Amygdala (tissue), 56 donors: ENCODE measurements around the gene ANKRD24.
"Not testable (repeated sequence)": the region's sequence is repeated elsewhere in the genome, so short reads cannot be mapped to it uniquely, and the experiment has no call there.

Experiments
- DNase-seq, 56 donors: peaks; one replicate each; lab custom pipeline; 2025; lab: John Stamatoyannopoulos, UW

ANKRD24 gene

DNA sequence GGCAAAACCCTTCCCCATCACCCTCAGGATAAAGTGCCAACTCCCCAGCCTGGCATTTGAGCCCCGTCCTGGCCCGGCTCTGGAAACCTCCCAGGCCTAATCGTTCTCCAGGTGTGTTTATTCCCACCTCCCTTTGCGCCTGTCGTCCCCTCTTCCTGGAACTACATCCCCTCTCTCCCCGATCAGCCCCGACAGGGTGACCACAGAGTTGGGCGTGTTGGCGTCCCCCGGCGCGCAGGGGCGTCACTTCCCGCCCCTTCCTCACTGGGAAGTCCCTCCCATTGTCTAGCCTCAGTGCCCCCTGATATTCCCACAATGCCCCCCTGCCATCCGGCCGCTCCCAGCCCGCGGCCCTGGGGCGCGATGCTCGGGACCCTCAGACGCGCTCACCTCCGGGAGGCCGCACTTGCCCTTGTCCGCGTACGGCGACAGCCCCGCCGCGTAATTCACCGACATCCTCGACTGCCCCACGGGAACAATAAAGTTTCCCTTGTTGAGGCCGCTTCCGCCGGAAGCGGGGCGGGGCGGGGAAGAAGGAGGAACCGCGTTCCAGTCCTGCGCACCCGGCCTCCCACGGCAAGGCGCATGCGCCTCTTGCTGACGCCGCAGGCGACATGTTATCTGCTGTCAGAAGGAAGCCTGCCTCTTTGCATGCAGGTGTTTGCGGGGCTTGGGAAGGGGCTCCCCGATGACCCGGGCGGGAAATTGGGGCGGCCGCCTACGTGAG, at the start of gene ANKRD24, which contains the start of gene SIRT6:
Gene ANKRD24 (plus strand): TSS at position 606 of the 727 bp plus-strand sequence. CDS start 3,737 bp downstream, outside the sequence.
Gene SIRT6 (minus strand): TSS at position 480 of the 727 bp plus-strand sequence. CDS start 24 bp downstream, at position 456.
- DNase-seq = peak; percentile 49 to 97 (median 90)

DNA sequence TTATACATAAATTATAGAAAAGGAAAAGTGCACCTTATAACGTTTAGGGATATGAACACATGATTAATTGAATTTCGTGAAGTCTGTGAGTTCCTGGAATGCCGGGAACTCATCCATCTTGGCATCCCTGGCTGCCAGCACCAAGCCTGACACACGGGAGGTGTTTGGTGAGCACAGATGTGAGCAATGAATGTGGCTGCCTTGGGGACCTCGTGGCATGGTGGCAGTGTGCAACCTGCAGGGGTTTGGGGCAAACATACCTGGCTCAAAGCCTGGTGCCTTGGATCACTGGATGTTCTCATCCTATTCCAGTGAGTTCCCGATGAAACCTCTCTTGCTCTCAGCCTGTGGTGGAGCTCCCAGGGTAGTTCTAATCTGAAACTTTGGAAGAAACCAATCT, 48.1 kb upstream of the ANKRD24 start:
- no peak for DNase-seq

DNA sequence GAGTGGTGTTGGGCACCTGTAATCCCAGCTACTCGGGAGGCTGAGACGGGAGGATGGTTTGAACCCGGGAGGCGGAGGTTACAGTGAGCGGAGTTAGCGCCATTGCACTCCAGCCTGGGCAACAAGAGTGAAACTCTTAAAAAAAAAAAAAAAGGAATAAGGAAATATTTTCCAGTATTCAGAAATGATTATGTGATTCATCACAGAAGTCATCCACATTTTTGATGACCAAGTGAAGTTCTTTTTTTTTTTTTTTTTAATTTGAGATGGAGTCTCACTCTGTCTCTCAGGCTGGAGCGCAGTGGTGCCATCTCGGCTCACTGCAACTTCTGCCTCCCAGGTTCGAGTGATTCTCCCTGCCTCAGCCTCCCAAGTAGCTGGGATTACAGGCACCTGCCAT, 47.1 kb upstream of the ANKRD24 start:
- not testable (repeated sequence) for DNase-seq

DNA sequence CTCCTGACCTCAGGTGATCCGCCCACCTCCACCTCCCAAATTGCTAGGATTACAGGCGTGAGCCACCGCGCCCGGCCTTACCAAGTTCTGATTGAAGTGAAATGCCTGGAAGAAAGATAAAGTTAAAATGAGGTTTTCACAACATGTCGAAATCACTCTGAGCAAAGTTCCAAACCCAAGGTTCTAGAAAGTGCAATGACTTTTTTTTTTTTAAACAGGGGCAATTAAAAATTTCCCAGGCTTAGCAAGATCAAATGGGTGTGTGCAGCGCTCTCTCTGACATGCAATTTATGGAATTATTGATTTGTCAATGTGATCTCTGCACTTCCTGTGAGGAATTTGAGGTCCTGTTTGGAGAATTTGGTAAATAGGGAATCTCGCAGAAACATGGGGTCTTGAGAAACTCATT, 45.8 kb upstream of the ANKRD24 start:
- DNase-seq = no peak

DNA sequence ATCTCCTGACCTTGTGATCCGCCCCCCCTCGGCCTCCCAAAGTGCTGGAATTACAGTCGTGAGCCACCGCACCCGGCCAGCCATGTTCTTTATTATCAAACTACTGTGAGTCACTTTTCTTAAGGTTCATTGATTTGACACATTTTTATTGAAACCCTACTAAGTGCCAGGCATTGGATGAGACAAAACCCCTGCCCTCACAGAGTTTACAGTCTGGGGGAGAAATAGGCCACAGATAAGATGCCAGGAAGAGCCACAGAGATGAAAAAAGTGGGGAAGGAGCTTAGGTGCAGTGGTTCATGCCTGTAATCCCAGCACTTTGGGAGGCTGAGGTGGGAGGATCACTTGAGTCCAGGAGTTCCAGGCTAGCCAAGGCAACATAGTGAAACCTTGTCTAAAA, 44.0 kb upstream of the ANKRD24 start:
- DNase-seq = no peak

DNA sequence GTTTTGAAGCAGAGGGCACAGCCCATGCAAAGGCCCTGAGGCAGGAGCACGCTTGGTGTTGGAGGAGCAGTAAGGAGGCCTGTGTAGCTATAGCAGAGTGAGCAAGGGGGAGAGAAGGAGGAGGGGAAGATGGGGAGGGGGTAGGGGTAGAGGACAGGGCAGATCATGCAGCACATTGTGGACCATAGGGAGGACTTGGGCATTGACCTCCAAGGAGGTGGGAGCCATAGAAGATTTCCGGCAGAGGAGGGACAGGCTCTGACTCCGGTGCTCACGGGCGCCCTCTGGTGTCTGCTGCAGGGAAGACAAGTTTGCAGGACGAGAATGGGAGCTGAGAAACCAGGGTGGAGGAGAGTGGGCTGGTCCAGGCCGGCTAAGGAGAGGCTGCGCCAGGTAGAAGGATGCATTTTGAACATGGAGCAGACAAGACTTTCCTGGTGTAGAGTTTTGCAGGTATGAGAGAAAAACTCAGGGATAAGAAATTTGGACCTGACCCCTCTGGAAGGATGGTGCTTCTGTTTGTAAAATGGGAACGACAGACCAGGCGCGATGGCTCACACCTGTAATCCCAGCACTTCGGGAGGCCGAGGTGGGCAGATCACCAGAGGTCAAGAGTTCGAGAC, 42.8 kb upstream of the ANKRD24 start:
- peak in 40 of 56 donors; percentile 2 to 75 (median 30) for DNase-seq

DNA sequence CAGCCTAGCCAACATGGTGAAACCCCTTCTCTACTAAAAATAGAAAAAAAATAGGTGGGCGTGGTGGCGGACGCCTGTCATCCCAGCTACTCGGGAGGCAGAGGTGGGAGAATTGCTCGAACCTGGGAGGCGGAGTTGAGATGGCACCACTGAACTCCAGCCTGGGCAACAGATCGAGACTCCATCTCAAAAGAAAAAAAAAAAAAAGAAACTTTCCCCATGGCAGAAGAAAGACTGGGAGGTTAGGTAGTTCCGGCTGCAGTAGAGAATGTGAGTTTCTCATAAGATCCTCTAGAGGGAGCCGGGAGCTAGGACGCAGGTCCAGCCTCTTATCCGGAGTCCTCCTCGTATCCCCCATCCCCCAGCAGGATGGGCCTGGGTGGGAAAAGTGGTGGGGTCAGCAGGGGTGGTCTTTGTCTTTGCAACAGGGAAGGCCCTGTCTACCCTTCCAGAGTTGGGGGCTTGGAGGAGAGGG, 42.2 kb upstream of the ANKRD24 start:
- DNase-seq = peak in 13 of 56 donors; percentile 2 to 28 (median 5)

DNA sequence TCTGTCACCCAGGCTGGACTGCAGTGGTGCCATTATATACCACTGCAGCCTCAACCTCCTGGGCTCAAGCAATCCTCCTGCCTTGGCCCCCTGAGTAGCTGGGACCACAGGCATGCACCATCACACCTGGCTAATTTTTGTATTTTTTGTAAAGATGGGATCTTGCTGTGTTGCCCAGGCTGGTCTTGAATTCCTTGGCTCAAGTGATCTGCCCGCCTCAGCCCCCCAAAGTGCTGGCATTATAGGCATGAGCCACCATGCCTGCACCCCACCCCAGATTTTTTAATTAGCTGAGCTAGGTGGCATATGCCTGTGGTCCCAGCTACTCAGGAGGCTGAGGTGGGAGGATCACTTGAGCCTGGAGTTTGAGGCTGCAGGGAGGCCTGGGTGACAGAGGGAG, 39.6 kb upstream of the ANKRD24 start:
- DNase-seq = not testable (repeated sequence)

DNA sequence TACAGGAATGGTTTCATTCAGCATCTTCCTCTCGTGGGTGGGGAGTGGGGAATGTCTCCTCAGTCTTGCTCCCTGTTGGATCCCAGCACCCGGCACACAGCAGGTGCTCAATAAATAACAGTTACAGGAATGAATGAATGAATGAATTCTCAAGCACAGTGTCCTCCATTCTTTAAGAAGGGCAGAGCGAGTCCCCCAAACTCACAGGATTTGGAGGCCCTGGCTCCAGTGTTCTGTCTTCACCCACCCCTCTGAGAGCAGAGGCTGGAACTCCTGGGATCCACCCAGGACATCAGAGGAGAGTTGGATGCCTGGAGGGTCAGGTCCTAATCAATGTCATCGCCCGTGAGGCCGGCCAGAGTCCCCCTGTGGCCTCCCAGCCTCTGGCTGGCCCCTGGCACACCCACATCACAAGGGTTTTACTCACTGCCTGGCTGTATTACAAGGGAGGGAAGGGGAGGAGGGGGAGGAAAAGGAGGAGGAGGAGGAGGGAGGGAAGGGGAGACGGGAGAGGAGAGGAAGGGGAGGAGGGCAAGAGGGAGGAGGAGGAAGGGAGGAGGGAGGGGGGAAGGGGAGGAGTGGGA, 37.7 kb upstream of the ANKRD24 start:
- no peak for DNase-seq

DNA sequence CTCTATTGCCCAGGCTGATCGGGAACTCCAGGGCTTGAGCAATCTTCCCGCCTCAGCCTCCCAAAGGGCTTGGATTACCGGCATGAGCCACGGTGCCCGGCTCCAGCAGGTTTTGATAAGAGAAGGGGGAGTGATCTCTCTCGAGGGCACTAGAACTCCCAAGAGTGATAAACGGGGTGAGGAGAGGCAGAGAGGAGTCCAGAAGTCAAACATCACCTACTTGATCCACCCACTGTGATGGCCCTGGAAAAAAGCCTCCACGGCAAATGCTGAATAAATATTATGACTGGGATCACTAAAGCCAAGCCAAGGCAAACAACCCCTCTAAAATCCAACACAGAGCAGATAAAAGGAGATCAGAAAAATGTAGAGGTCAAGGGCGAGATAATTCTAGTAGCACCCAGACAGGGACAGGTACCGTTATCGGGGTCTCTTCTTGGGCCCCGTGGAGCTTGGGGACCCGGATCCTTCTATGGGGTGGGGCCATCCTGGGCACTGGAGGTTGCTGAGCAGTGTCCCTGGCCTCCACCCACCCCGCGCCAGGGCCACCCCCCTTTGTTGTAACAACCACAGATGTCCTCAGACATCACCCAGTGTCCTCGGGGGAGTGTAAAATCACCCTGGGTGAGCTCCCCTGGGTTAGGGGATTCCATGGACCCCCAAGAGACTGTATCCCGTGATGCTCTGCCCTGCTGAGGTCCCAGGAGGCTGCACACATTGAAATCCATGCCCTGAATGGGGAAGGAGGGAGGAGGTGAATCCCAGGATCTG, 32.8 kb upstream of the ANKRD24 start:
- DNase-seq = no peak

DNA sequence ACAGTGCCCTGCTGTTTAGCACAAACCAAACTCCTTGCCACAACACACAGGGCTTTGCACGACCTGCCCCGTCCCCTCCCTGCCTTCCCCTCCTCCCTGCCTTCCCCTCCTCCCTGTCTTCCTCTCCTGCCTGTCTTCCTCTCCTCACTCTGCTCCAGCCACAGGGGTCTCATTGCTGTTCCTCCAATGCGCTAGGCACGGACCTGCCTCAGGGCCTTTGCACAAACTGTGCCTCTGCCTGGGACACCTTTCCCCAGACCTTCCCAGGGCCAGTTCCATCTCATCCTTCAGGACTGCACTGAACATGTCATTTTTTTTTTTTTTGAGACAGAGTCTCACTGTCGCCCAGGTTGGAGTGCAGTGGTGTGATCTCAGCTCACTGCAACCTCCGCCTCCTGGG, 30.9 kb upstream of the ANKRD24 start:
- DNase-seq = no peak

DNA sequence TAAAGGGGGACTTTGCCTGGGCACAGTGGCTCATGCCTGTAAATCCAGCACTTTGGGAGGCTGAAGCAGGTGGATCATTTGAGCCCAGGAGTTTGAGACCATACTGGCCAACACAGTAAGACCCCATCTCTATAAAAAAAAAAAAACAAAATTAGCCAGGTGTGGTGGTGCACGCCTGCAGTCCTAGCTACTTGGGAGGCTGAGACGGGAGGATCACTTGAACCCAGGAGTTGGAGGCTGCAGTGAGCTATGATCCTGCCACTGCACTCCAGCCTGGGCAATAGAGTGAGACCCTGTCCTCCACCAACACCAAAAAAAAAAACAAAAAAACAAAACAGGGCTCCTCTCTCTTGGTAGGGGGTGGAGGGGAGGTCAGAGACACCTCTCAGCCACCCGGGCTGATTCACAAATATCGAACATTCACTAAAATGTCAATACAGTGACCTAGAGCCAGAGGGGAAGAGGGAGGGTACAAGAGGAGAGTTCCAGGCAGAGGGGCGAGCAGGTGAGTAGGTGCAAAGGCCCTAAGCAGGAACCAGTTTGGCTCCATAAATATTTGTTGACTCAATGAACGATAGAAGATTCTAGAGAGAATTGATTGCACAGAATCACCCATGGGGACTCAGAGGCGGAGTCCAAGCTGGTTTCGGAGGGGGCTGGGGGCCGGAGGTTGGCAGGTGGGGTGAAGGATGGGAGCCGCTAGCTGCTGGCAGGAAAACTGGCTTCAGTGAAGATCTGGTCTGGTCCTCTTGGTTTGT, 30.1 kb upstream of the ANKRD24 start:
- DNase-seq = no peak

DNA sequence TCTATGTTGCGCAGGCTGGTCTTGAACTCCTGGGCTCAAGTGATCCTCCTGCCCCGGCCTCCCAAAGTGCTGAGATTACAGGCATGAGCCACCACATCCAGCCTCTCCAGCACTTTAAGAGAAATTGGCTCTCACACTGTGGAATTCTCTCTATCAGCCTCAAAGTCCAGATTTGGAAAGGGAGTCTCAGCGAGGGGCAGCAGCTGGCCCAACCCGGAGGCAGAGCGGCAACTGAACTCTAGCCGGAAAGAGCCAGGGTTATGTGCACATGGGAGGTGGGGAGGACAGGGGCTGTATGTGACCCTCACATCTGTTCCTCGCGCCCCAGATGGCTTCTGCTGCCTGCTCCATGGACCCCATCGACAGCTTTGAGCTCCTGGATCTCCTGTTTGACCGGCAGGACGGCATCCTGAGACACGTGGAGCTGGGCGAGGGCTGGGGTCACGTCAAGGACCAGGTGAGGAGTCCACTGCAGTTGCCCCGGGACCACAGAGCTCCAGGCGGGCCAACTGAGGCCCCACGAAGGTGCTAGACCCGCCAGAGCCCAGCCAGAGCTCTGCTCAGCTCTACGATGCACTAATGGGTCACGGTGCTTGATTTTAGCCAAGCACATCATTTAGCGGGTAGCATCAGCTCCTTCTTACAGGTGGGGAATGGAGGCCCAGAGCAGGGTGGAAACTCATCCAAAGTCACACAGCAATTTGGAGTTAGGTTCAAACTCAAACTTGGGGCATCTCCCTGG, 27.7 kb upstream of the ANKRD24 start:
- DNase-seq = no peak

DNA sequence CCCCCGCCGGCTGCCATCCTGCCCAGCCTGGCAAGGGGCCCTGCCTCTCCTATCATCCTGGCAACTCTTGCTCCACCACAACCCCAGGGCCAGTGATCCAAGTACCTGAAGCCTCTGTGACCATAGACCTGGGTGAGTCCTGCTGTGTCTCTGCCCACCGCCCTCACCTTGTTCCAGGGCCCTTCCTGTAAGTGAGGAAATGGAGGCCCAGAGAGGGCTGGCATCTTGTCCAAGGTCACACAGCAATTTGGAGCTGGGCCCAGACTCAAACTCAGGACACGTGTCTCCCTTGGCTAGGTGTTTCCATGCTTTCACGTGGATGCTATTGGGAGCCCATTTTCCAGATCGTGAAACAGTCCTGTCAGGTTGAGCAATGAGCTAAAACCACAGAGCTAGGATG, 25.3 kb upstream of the ANKRD24 start:
- DNase-seq = no peak

DNA sequence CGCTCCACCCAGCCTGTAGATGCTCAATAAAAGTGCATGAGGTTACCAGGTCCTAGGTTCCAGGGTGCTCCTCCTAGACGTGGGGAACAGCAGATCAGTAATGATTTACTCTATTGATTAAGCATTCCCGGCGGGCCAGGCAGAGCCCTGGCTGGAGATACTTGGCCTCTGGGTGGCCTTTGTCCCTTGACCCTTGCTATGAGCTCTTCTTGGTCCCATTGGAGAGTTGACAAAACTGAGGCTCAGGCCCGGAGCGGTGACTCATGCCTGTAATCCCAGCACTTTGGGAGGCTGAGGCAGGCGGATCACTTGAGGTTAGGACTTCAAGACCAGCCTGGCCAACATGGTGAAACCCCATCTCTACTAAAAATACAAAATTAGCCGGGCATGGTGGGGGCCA, 24.5 kb upstream of the ANKRD24 start:
- not testable (repeated sequence) for DNase-seq

DNA sequence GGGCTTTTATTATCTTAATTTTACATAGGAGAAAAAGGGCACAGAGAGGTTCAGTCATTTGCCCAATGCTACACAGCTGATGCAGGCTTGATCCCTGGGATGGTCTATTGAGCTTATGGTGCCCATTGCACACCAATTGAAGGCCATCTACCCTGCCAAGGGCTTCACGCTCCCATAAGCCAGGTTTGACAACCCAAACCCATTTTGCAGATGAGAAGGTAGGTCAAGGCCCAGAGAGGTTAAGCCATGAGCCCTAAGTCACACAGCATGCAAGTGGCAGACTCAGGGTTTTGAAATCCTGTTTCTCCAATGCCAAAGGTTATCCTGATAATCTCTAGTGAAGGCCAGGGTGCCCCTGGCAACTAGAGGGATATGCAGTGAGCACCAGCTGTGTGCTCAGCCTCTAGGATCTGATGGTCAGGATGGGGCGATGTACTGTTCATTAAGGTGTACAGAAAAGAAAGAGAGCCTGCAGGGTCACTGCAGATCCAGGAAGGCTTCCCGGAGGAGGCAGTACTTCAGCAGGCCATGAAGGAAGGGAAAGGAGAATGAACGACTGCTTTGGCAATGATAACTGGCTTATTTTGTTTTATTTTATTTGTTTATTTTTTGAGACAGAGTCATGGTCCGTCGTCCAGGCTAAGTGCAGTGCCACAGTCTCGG, 20.9 kb upstream of the ANKRD24 start:
- DNase-seq = no peak

DNA sequence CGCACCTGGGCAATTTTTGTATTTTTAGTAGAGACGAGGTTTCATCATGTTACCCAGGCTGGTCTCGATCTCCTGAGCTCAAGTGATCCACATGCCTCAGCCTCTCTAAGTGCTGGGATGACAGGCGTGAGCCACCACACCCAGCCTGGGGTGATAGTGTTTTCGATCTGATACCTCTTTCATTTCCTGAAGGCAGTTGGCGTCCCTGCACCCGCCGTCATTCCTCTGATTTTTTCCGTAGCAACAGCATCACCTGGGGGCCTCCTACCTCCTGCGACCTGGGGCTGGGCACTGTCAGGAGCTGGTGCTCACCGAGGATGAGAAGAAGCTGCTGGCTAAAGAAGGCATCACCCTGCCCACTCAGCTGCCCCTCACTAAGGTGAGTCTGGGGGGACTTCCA, 18.2 kb upstream of the ANKRD24 start:
- DNase-seq = no peak

DNA sequence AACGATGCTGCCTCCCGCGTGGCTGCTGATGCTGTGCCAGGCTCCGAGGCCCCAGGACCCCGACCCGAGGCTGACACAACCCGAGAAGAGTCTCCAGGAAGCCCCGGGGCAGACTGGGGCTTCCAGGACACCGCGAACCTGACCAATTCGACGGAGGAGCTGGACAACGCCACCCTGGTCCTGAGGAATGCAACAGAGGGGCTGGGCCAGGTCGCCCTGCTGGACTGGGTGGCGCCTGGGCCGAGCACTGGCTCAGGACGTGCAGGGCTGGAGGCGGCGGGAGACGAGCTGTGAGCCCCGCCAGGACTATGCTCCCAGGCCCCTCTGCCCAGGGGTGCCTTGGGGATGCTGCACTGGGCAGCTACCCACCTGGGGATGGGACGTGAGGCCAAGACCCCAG, 10.8 kb upstream of the ANKRD24 start:
- no peak for DNase-seq
